Spleen (tissue), 11 donors: ENCODE data around the gene OBSL1. TPM values are rescaled to one million over a fixed set of nuclear protein-coding genes. Genes with fewer than 3 reads are reported as not detected.

ENCODE experiments used
- DNase-seq: peaks from one replicate; pipeline ENCODE4 v3.0.0-alpha.2; 2020
- H3K27ac ChIP-seq, 8 donors: fragments of 200-600 bp; sonication (generic) in 7 of 8; 1 replicate in 4 of 8; 2 replicates in 4 of 8; pipeline versions ENCODE4 v1.5.0 to v1.8.0; 2016 to 2021; ENCODE audit warnings: inconsistent platforms in 4 of 8, mild to moderate bottlenecking in 4 of 8, moderate library complexity in 1 of 8
- H3K27me3 ChIP-seq, 7 donors: fragments of 200-600 bp; sonication (generic) in 6 of 7; replicated peaks in 1 of 7; 1 replicate in 4 of 7; 2 replicates in 3 of 7; pipeline versions ENCODE4 v1.5.0 to v1.8.0; 2016 to 2021; ENCODE audit warnings: inconsistent platforms in 3 of 7, mild to moderate bottlenecking in 1 of 7
- H3K36me3 ChIP-seq, 6 donors: fragments of 200-600 bp; sonication (generic) in 5 of 6; 1 replicate in 4 of 6; 2 replicates in 2 of 6; pipeline versions ENCODE4 v1.5.0 to v1.8.0; 2016 to 2021; ENCODE audit warnings: inconsistent platforms in 2 of 6
- H3K4me1 ChIP-seq, 6 donors: fragments of 200-600 bp; sonication (generic) in 5 of 6; 1 replicate in 3 of 6; 2 replicates in 3 of 6; pipeline versions ENCODE4 v1.5.0 to v1.8.0; 2016 to 2021; ENCODE audit warnings: inconsistent platforms in 3 of 6
- H3K4me3 ChIP-seq, 8 donors: fragments of 200-600 bp; sonication (generic) in 7 of 8; 1 replicate in 4 of 8; 2 replicates in 4 of 8; pipeline versions ENCODE4 v1.5.0 to v1.8.0; 2016 to 2021; ENCODE audit warnings: inconsistent platforms in 4 of 8, mild to moderate bottlenecking in 4 of 8, moderate library complexity in 2 of 8
- H3K9me3 ChIP-seq, 8 donors: fragments of 200-600 bp; sonication (generic) in 7 of 8; 1 replicate in 4 of 8; 2 replicates in 4 of 8; pipeline versions ENCODE4 v1.5.0 to v1.8.0; 2016 to 2021; ENCODE audit warnings: inconsistent platforms in 4 of 8
- POLR2A ChIP-seq, 3 donors: fragments of 450-650 bp; IDR thresholded peaks; one replicate each; pipeline ENCODE4 v1.5.1; 2017; ENCODE audit warnings: antibody characterized with exemption in 3 of 3, mild to moderate bottlenecking in 1 of 3
- POLR2AphosphoS5 ChIP-seq, 3 donors: sonication (generic); formaldehyde crosslinking; IDR thresholded peaks; one replicate each; pipeline ENCODE4 v1.5.1; 2017; ENCODE audit warnings: antibody characterized with exemption in 3 of 3
- WGBS, 5 donors: extraction: QIAGEN DNeasy Blood & Tissue Kit in 3 of 5; methylation state at CpG; one replicate each; pipeline versions ENCODE4 v1.1.5 to v1.1.7; 2013 to 2018; 5-methylcytosine and 5-hydroxymethylcytosine counted together
- intact Hi-C: fragments of 100-400 bp; cut with DNase I; formaldehyde crosslinking; loops from one replicate; pipeline ENCODE4 v1.15.0; 2023; ENCODE audit warnings: low total_unique reads
- polyA plus RNA-seq, 3 donors: library from polyadenylated mRNA; stranded (reverse); fragments of 200-250 nt; gene quantifications; one replicate each; pipeline ENCODE4 v1.2.1, GENCODE V29; 2013
- total RNA-seq, 7 donors: library from RNA; depleted of rRNA in 3 of 7; stranded (reverse); fragments of >200 nt in 3 of 7; fragmentation: NEBNext Ultra II Directional in 4 of 7; extraction: Animal tissue kit (Norgen Biotek cat#: 25700) in 4 of 7; gene quantifications; one replicate each; pipeline versions ENCODE4 v1.1.0 to v1.2.1, GENCODE V29; 2016 to 2021
- TF ChIP-seq, protein P1 (sequence below), 11 experiments: fragments of 200-600 bp in 7 of 11; fragments of 450-650 bp in 4 of 11; sonication (generic) in 4 of 11; IDR thresholded peaks in 8 of 11; conservative IDR thresholded peaks in 3 of 11; 1 replicate in 7 of 11; 2 replicates in 4 of 11; pipeline versions ENCODE4 v1.4.0 to v1.8.0; 2016 to 2021; ENCODE audit warnings: antibody characterized with exemption in 11 of 11, inconsistent platforms in 4 of 11, mild to moderate bottlenecking in 1 of 11
- donor health status: healthy with polysubstance abuse.
- donor health status: DM: no; HTN: no; CAD: no; lungs with moderate emphysema.
- donor health status: DM: no; HTN: no; CAD: no.
- donor health status: Bipolar disorder and iron deficiency.
- donor health status: healthy.
- donor health status: DM: no; HTN: no; CAD: no.
- donor health status: DM: yes; HTN: yes; CAD: no.

Gene OBSL1
- total and polyA plus RNA-seq, 10 donors: 15.9 to 51.6 (median 31.0) TPM

DNA sequence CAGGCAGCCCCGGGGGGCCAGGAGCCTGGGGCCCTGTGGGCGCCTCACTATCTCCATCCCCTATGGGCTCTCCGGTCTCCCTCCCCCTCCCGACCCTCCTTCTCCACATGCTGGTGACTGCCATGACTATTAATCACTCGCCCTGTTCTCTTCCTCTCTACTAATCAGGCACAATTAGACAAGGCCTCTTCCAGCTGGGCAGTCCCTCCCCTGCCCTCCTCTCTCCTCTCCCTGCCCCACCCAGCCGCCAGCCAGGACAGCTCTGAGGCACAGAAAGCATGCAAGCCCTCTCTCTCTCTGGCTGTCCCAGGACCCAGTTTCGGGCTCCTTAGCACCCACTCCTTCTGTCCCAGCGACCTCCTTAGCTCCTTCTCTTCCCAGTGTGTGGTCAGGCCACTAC is 51.3 kb downstream of the OBSL1 start:
- DNase-seq: no peak
- TF ChIP-seq POLR2AphosphoS5 (IDR thresholded peaks at IDR 0.05): no peak
- TF ChIP-seq, protein P1, sequence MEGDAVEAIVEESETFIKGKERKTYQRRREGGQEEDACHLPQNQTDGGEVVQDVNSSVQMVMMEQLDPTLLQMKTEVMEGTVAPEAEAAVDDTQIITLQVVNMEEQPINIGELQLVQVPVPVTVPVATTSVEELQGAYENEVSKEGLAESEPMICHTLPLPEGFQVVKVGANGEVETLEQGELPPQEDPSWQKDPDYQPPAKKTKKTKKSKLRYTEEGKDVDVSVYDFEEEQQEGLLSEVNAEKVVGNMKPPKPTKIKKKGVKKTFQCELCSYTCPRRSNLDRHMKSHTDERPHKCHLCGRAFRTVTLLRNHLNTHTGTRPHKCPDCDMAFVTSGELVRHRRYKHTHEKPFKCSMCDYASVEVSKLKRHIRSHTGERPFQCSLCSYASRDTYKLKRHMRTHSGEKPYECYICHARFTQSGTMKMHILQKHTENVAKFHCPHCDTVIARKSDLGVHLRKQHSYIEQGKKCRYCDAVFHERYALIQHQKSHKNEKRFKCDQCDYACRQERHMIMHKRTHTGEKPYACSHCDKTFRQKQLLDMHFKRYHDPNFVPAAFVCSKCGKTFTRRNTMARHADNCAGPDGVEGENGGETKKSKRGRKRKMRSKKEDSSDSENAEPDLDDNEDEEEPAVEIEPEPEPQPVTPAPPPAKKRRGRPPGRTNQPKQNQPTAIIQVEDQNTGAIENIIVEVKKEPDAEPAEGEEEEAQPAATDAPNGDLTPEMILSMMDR (IDR thresholded peaks at IDR 0.05 in 8 of 11, conservative IDR thresholded peaks at IDR 0.05 in 3 of 11): no peak
- TF ChIP-seq POLR2A (IDR thresholded peaks at IDR 0.05): no peak
- Histone ChIP-seq H3K27ac (no peak overlapping the region), H3K4me3 (no peak overlapping the region), H3K4me1 (peaks cover 6 to 28% (median 18%) of the 10 kb centered on the region in 6 donors), H3K9me3 (no peaks in the 10 kb centered on the region), H3K27me3 (peaks cover 6 to 100% (median 66%) of the 10 kb centered on the region in 7 donors), H3K36me3 (no peaks in the 10 kb centered on the region)
- intact Hi-C loops: no loop called here
- 59 to 74% (median 63%) methylated on average over 8 of the region's 8 CpGs for WGBS, 5 donors

DNA sequence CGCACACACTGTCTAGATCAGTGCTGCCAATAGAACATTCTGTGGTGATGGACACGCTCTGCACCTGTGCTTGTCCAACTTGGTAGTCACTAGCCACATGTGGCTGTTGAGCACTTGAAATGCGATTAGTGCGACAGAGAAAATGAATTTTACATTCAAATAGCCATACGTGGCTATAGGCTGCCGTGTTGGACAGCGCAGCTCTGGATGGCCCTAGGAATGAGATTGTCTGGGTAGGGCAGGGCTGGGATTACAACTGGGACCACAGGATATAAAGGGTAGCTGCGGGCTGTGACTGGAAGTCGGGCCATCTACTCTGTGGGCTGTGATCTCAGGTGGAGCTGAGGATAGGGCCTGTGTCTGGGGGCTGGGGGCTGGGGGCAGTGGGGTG is 51.8 kb downstream of the OBSL1 start:
- Histone ChIP-seq H3K4me3 (no peak overlapping the region), H3K36me3 (no peaks in the 10 kb centered on the region), H3K9me3 (no peaks in the 10 kb centered on the region), H3K27ac (no peak overlapping the region), H3K27me3 (peaks cover 6 to 100% (median 66%) of the 10 kb centered on the region in 7 donors), H3K4me1 (peaks cover 6 to 30% (median 18%) of the 10 kb centered on the region in 6 donors)
- 85 to 94% (median 88%) methylated on average over 9 of the region's 9 CpGs for WGBS, 5 donors
- intact Hi-C loops: no loop called here
- TF ChIP-seq, protein P1 (IDR thresholded peaks at IDR 0.05 in 8 of 11, conservative IDR thresholded peaks at IDR 0.05 in 3 of 11): no peak
- no peak for TF ChIP-seq POLR2A (IDR thresholded peaks at IDR 0.05)
- no peak for TF ChIP-seq POLR2AphosphoS5 (IDR thresholded peaks at IDR 0.05)
- no peak for DNase-seq

DNA sequence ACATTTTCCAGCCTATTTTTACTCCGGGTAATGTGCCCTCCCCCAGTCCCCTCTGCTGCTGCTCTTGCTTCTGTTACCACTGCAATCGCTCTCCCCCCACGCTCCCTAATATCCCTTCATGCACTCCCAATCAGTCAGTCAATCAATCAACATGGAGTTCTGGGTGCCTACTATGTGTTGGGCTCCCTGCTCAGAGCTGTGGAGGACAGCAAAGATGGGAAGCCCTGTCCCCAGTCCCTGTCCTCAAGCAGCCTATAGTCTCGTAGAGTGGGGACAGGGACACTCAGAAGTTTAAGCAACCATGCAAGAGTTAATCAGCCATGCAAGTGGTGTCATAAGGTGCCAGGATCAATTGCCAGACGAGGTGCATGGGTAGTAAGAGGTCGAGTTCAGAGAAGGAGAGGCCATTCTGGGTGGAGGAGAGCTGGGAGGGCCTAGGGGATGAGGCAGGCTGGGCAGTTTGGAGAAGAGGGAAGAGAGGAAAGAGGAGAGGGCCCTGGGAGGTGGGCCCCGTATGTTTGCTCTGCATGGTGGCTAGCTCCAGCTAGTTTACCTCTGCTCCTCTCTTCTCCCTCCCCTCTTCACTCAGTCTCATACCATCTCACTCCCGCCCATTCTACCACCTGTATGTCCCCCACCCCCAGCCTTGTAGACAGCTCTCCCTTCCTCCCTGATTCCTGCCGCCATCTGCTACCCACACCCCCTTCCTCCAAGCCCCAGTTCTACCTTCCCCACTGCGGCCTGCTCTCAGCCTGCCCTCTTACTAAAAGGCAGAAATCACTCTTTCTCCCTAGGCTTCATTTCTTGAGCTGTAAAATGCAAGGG is 53.2 kb downstream of the OBSL1 start:
- H3K27ac ChIP-seq: no peak overlapping the region
- intact Hi-C loops: no loop called here
- H3K4me3 ChIP-seq: no peak overlapping the region
- peaks cover 5 to 100% (median 67%) of the 10 kb centered on the region in 7 donors for H3K27me3 ChIP-seq
- 57 to 63% (median 60%) methylated on average over 9 to 10 of the region's 10 CpGs for WGBS, 5 donors
- no peaks in the 10 kb centered on the region for H3K9me3 ChIP-seq
- DNase-seq: no peak
- TF ChIP-seq POLR2AphosphoS5 (IDR thresholded peaks at IDR 0.05): no peak
- no peaks in the 10 kb centered on the region for H3K36me3 ChIP-seq
- H3K4me1 ChIP-seq: peaks cover 6 to 36% (median 21%) of the 10 kb centered on the region in 6 donors

DNA sequence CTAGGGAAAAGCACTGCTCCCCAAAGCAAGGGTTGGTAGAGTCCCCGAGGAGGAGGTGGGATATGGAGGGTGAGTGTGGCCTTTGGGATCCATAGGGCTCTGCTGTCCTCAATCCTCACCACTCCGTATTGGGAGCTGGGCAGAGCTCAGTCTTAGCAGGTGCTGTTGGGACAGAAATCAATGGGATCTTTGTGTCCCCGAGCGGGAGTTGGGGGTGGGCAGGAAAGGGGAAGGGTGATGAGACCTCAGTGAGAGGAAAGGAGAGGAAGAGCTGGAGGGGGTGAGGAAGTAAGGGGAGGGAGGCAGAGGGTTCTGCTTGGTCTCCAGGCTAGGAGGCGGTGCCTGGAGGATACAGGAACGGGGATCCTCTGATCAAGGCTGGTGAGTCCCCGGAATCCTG is 54.5 kb downstream of the OBSL1 start:
- TF ChIP-seq POLR2AphosphoS5 (IDR thresholded peaks at IDR 0.05): no peak
- TF ChIP-seq, protein P1 (IDR thresholded peaks at IDR 0.05 in 8 of 11, conservative IDR thresholded peaks at IDR 0.05 in 3 of 11): no peak
- no peak for DNase-seq
- H3K27ac ChIP-seq: no peak overlapping the region
- no peaks in the 10 kb centered on the region for H3K36me3 ChIP-seq
- WGBS, 5 donors: 36 to 43% (median 41%) methylated on average over 7 of the region's 7 CpGs
- H3K9me3 ChIP-seq: no peaks in the 10 kb centered on the region
- H3K27me3 ChIP-seq: peaks cover 0 to 100% (median 67%) of the 10 kb centered on the region in 7 donors
- H3K4me1 ChIP-seq: peaks cover 0 to 29% (median 12%) of the 10 kb centered on the region in 6 donors
- intact Hi-C loops: no loop called here
- H3K4me3 ChIP-seq: no peak overlapping the region
